NOMO-1 treated with dmso at 0.1 percent for 144 hours (cell line): ENCODE results near the gene DUS1L.
A peak's percentile ranks its signal among the peaks of the same experiment; 100 is the strongest.
"Not testable (repeated sequence)": the region's sequence is repeated elsewhere in the genome, so short reads cannot be mapped to it uniquely, and the experiment has no call there.

ENCODE experiments used
- DNase-seq: peaks from one replicate; lab custom pipeline; 2025; ENCODE audit not compliant: unreplicated experiment; lab: John Stamatoyannopoulos, UW

The DUS1L gene

GRCh38 chr17:82045936-82046484, 19.6 kb downstream of the DUS1L start:
- no peak for DNase-seq

- DNase-seq, result no peak
These were observed 22.1 kb downstream of the DUS1L start for GRCh38 chr17:82043507-82043906.

GRCh38 chr17:82042649-82043048, 23.0 kb downstream of the DUS1L start:
- DNase-seq, result no peak

- DNase-seq, result no peak
These were observed 24.3 kb downstream of the DUS1L start for GRCh38 chr17:82041144-82041814.

GRCh38 chr17:82039695-82040299, 25.8 kb downstream of the DUS1L start:
- DNase-seq, result no peak

- not testable (repeated sequence) for DNase-seq
These were observed 26.7 kb downstream of the DUS1L start for GRCh38 chr17:82038796-82039409.

GRCh38 chr17:82037889-82038195, 27.8 kb downstream of the DUS1L start:
- DNase-seq, result no peak

GRCh38 chr17:82037092-82037888, 28.3 kb downstream of the DUS1L start, which contains the start of gene DCXR:
DCXR (minus strand) TSS chr17:82037697; CDS start chr17:82037682, 15 bp downstream.
- peak; percentile 93 for DNase-seq

- no peak for DNase-seq
These were observed 28.9 kb downstream of the DUS1L start for GRCh38 chr17:82036634-82037091.

GRCh38 chr17:82035956-82036633, 29.5 kb downstream of the DUS1L start:
- no peak for DNase-seq

- no peak for DNase-seq
These were observed 30.1 kb downstream of the DUS1L start for GRCh38 chr17:82035488-82035887.

GRCh38 chr17:82034371-82035011, 31.1 kb downstream of the DUS1L start:
- DNase-seq, result no peak

- no peak for DNase-seq
These were observed 32.1 kb downstream of the DUS1L start for GRCh38 chr17:82033359-82034085.

- no peak for DNase-seq
These were observed 33.5 kb downstream of the DUS1L start for GRCh38 chr17:82031885-82032627.

- DNase-seq, result no peak
These were observed 34.2 kb downstream of the DUS1L start, which contains the start of gene RAC3 for GRCh38 chr17:82031303-82031884. RAC3 (plus strand) TSS chr17:82031678; CDS start chr17:82031762, 84 bp downstream.

GRCh38 chr17:82030470-82031302, 34.9 kb downstream of the DUS1L start:
- peak; percentile 68 for DNase-seq

- no peak for DNase-seq
These were observed 35.6 kb downstream of the DUS1L start for GRCh38 chr17:82029990-82030469.
